OCI-LY1 (cell line): ENCODE measurements around the gene SLC30A3.

Experiments
- CTCF ChIP-seq: fragments of 200-600 bp; sonication (generic), shearing (Covaris generic); IDR thresholded peaks from 2 replicates; pipeline ENCODE4 v1.5.1; 2017; ENCODE audit warnings: mild to moderate bottlenecking, antibody characterized with exemption, low read length, moderate library complexity, mixed read lengths
- EZH2 ChIP-seq: fragments of 200-600 bp; sonication (generic), shearing (Covaris generic); IDR thresholded peaks from 2 replicates; pipeline ENCODE4 v1.8.0; 2017; ENCODE audit warnings: borderline replicate concordance, mixed run types, mild to moderate bottlenecking, antibody characterized with exemption, low read length, moderate library complexity, mixed read lengths

- TF ChIP-seq CTCF (no peak), EZH2 (no peak)
Measured at GRCh38 chr2:27256855-27257454, 5.9 kb downstream of the SLC30A3 start.
